AG10803 (cell line): Measurements from ENCODE around the gene CASP8.

ENCODE experiments used
- DNase-seq: peaks from one replicate; pipeline ENCODE4 v3.0.0; 2010; ENCODE audit warnings: low read depth
- H3K4me3 ChIP-seq: 2 replicates; pipeline ENCODE4 v1.5.1; 2011; ENCODE audit warnings: mild to moderate bottlenecking, low read length, control low read depth
- CTCF ChIP-seq: conservative IDR thresholded peaks from 2 replicates; pipeline ENCODE4 v1.5.1; 2011; ENCODE audit warnings: mild to moderate bottlenecking, low read length, control low read depth, inconsistent platforms

CASP8 gene

GRCh38 chr2:201223089-201224073, 37.0 kb upstream of the CASP8 start:
- TF ChIP-seq CTCF: no peak
- no peak overlapping the region for H3K4me3 ChIP-seq
- DNase-seq: no peak

DNA sequence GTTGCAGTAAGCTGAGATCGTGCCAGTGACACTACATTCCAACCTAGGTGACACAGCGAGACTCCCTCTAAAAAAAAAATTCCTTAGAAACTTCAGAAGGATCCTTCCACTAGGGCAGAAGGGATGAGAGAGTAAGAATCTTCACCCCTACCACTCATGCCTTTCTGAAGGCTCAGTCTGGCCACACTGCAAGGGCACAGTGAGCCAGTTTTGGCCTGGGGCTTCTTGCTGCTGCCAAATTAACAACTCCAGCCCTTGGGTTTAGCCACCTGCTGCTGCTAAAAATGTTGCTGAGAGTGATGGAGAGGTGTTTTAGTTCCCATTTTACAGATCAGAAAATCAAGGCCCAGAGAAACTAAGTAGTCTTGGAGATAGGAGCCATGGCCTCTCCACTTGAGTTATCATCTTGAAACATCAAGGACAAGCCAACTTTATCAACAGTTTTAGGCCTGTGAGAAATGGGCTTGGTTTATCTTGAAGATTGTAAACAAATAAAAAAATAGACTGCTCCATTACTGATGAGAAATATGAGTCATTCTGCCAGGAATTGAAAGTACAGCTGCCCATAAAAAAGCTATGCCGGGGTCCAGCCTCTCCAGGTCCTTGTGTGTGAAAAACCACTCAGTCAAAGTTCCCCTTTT, 31.9 kb upstream of the CASP8 start:
- H3K4me3 ChIP-seq: no peak overlapping the region

DNA sequence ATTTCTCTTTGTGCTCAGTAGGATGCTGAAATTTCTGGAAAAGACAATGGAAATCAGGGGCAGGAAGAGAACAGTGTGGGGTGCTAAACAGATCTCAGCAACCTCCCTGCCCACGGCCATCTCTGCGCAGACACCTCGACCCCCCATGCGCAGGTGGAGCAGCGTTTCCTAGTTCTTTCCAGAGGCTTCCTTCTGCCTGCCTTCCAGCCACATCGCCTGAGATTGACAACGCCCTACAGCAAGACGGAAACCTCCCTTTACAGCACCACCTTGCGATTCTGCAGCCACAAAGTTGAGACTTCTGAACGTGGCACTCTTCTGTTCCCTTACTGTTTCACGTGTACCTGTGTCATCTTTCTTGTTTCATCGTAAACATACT, 31.4 kb upstream of the CASP8 start:
- no peak for DNase-seq
- H3K4me3 ChIP-seq: no peak overlapping the region
- no peak for TF ChIP-seq CTCF

More for the DNA sequence above, 31.9 kb upstream of the CASP8 start:
- no peak for TF ChIP-seq CTCF
- peak; percentile 25 for DNase-seq

DNA sequence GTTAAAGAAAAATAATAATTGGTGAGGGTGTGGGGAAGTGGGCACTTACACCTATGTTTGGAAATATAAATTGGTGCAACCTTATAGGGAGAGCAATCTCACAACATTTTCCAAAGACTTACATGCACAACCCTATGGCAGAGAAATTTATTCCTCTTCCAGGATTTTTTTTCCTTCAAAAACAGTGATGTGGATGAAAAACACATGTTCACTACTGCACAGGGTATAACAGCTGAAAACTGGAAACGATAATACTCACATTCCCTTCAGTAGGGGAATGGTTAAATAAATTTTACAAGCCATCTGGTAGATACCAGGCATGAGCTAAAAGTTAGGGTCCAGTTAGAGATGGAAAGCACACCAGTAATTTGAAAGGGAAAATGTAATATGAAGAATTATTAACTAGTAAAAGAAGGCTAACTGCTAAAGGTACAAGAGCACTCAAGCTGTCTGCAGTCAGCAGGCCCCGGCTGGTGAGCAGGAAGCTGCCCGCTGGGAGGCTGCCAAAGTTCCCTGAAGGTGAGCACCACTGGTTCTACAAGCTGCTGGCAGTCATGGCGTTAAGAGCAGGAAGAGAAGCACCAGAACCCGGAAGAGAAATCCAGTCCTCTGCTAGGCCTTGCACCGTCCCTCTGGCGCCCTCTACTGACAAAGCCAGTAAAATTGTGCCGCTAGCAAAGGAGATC, 28.4 kb upstream of the CASP8 start:
- DNase-seq: peak; percentile 92
- H3K4me3 ChIP-seq: no peak overlapping the region
- peak; percentile 96 for TF ChIP-seq CTCF

GRCh38 chr2:201232467-201232815, 27.9 kb upstream of the CASP8 start:
- no peak overlapping the region for H3K4me3 ChIP-seq
- DNase-seq: no peak
- no peak for TF ChIP-seq CTCF

- H3K4me3 ChIP-seq: no peak overlapping the region
- no peak for TF ChIP-seq CTCF
- DNase-seq: no peak
These were observed 27.0 kb upstream of the CASP8 start for GRCh38 chr2:201233192-201233811.
